SW 1271 (cell line): ENCODE results near the gene FLNB.
"Not testable (repeated sequence)": the region's sequence is repeated elsewhere in the genome, so short reads cannot be mapped to it uniquely, and the experiment has no call there.

Experiments
- DNase-seq, 2 experiments: peaks; one replicate each; lab custom pipeline; 2025; lab: John Stamatoyannopoulos, UW

Gene FLNB

GRCh38 chr3:58180940-58181587 is 172.8 kb downstream of the FLNB start:
- no peak for DNase-seq

DNA sequence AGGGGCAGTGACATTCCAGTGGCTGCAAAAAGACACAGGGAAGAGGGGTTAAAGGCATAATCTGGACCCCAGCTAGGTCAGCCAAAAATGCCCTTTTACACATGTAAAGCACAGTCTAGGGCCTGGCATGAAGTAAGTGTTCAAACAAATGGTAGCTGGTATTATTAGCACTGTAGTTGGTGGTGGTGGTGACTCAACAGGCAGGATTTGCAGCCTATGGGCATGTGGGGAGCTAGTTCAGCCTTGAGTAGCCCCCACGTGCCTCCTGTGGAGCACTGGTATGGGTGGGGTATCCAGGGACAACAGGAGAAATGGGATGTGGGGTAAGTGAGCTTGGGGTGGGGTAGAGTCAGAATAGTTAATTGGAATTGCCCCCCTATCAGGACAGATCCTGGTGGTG is 175.0 kb downstream of the FLNB start:
- DNase-seq, result no peak

DNA sequence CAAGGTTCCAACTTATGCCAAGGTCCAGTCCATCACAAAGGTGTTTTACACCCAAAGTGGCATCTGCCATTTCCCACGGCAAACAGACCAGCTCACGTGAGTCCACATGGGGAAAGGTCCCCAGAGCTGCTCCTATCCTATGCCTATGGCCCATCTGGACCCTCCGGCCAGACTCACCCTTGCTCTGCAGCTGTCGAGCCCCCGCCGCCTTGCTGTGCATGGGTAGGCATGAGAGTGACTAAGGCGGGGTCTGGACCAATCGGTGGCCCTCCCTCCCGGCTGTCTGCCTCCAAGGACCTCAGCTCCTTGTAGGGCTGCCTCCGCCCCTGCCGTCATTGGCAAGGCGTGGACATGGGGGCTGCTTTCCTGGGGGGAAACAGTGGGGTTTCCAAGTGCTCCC is 175.7 kb downstream of the FLNB start:
- no peak for DNase-seq

DNA sequence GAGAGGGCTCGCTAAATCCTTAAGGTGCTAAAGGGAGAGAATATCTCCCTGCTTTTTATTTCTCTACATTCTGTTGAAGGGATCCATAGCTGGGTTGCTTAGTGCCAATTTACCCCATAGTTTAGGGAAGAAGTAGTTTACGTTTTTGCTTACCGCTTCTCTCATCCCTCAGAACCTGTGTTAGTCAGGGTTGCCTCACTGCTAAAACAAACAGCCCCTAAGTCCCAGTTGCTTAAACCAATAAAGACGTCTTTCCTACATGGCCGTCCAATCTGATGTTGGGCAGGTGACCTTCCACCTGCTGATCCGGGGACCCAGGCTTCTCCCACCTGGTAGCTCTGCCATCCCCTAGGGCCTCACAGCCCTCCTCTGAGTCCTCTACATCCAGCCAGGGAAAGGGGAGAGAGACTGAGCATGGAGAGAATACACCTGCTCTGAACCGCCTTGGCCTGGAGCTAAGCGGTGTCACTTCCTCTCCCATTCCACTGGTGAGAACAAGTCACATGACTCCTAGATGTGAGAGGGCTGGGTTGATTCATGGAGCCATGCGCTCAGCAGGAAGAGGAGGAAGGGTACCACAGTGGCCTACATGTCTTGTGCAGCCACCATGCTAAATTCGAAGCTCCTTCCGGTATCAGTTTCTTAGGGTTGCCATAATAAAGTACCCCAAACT is 176.2 kb downstream of the FLNB start:
- no peak for DNase-seq

DNA sequence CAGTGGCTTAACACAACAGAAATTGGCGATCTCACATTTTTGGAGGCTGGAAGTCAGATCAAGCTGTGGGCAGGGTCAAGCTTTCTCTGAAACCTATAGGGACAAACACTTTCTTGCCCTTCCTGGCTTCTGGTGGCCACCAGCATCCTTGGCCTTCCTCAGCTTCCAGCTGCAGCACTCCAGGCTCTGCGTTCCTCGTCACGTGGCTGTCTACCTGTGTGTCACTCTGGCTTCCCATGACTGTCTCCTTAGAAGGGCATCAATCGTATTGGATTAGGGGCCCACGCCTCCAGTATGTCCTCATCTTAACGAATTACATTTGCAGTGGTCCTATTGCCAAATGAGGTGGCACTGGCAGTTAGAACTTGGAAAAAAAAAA is 176.7 kb downstream of the FLNB start:
- DNase-seq, result no peak

DNA sequence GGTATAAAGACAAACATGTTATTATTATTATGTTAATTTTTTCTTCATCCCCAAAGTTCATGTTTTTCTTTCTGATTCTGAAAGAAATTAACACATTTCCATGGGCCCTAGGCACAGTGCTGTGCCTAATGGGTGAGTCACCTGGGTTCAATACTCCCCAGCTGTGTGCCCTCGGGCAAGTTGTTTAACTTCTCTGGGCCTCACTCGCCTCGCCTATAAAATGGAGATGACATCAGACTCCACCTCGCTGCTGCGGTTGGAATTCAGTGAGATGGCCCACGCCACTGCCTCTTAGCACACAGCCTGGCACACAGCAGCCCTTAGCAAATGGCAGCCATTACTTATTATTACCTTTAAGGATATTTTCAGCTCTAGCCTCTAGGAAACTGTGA is 179.9 kb downstream of the FLNB start:
- DNase-seq, result no peak

DNA sequence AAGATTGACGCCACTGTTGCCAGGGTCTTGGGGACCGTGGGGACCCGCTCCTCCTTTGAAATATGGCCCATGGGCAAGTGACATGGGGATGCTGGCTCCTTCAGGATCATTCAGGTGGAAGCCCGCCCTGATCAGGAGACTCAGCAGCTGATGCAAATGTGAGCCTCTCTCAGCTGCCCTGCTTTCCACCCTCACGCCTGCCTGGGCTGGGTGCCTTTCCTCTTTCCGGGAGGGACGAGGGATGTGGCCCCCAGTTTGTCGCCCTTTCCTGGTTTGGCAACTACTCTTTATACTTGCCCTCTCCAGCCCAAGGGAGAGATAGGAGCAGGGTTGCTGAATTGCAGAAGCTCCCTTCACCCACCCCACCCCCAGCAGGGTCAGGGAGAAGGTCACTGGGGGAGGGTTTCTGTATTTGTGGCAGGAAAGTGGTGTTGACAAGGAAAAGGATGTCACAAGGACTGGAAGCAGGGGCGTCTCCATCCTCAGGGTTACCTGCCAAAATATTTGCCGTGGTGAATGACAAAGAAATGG is 180.8 kb downstream of the FLNB start:
- DNase-seq, result no peak

GRCh38 chr3:58189691-58190090 is 181.5 kb downstream of the FLNB start:
- DNase-seq, result no peak

DNA sequence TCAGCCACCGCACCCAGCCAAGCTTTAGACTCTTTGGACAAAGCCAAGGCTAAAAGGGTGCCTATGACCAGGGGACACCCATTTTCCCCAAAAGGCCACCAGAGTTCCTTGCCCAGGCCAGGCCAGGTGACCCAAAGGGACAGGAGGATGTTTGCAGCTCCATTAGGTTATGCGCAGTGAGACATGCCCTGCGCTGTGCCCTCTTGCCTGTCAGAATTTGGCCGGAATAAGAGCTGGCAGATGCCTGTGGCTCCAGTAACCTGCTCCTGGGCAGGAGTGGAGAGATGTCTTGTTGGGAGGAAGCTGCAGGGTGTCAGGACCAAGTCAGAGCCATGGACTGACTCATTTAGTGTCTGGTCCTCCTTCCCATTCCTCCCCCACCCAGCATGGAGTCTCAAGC is 182.1 kb downstream of the FLNB start:
- no peak for DNase-seq

DNA sequence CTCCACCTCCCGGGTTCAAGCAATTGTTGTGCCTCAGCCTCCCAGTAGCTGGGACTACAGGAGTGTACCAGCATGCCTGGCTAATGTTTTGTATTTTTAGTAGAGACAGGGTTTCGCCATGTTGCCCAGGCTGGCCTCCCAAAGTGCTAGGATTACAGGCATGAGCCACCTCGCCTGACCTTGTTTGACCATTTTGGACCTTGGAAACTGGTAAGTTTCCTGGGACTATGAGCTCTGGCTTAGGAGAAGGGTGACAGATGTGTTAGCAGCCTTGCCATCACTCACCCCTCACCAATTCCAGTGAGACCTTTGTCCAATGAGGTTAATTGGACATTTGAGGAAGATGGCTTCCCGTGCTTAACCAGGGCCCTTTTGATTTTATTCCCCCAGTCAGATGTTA is 182.7 kb downstream of the FLNB start:
- no peak for DNase-seq

DNA sequence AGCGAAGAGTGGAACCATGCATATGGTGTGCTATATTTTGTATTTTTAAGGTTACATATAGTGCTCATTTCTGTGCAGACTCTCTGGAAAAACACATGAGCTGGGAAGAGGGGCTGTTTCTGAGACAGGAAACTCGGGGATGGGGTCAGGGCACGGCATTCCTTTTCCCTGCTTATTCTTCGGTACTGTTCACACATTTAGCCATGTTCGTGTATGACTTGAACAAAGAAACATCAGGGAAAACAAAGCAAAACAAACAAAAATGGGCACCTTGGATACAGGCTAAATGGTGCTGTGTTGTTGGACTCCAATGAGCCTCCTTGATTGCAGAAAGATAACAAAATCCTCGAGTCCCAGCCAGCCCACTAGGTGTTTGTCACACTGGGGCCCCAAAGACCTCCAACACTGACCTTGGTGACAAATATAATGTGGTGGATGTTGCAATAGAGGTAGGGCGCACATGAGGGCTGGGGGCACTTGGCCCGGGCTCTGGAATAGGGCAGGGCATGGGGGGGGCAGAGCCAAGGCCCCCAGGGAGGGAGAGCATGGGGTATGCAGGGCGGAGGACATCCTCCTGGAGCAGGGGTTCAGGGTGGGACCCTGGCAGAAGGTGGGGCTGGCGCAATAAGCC is 183.3 kb downstream of the FLNB start:
- DNase-seq, result no peak

- no peak for DNase-seq
Measured at GRCh38 chr3:58192069-58192468, 183.8 kb downstream of the FLNB start.

DNA sequence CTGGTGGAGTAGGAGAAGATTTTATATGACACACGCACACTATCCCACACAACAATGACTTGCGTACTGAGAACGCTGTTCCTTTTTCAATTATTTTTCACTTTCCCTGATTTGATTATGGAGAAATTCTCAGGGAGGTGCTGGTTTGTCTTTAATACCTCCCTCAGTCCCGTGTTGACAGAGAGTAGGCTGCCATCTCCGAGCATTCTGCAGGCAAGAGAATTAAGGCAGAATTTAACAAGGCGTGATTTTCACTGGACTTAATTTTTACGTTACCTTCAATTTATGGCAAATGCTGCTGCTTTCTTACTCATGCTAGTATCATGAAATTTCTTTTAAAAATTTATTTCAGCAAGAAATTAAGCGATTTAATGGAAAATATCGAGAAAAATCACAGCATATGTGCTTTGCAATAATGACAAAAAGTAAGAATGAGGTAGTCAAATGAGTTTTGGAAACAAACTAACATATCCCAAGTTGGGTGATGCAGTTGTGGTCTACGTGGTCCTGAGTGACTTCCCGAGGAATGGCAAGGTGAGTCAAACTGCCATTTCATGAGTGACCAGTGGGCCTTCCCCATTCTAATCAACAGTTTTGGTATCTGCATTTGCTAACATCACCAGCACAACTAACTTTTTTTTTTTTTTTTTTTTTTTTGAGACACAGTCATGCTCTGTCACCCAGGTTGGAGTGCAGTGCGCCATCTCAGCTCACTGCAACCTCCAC is 185.6 kb downstream of the FLNB start:
- DNase-seq, result no peak

DNA sequence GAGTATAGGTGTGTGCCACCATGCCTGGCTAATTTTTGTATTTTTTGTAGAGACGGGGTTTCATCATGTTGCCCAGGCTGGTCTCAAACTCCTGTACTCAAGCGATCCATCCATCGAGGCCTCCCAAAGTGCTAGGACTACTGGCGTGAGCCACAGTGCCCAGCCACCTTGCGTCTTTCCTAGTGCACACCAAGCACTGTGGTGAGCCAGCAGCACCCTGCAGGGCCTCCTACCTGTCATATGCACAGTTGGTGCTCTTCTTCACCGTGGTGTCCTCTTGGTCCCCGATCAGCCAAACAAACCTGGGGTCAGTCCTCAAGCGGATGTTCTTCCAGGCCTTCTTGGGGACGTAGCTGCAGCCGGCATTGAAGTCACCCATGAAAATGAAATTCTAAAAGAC is 189.4 kb downstream of the FLNB start:
- DNase-seq, result no peak

DNA sequence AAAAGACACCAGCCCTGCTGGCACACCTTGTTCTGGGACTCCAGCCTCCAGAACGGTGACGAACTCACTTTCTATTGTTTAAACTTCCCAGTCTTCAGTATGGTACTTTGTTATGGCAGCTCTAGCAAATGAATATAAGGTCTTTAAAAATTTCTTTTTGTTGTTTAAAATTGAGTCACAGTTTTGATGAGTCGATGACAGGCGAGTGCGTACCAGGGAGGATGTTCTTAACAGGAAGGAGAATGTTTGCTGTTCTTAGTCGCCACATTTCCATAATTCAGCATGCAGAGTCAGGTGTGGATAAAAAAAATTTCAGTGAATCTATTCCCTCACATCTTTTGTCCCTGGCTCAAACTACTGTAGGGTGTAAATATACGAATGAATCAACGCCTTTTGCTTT is 190.1 kb downstream of the FLNB start:
- no peak for DNase-seq

DNA sequence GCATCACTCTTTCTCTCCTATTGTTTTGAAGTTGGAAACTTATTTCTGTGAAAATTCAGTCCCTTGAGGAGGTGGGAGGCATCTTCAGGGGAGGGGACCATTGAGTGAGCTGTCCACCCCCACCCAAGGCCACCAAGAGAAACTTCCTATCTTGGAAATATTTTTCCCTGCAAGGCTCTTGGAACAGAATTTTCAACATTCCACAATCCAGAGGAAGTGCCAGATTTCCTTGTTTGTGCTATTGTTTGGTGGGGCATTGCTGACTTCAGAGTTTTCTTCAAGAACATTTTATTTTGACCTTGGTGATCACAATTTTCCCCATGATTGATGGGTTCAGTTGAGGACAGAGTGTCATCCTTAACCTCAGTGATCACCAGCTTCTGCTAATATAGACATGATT is 190.6 kb downstream of the FLNB start:
- no peak for DNase-seq

- DNase-seq, result no peak
Measured at GRCh38 chr3:58200121-58200709, 192.0 kb downstream of the FLNB start.

GRCh38 chr3:58200846-58201355 is 192.7 kb downstream of the FLNB start:
- no peak for DNase-seq

GRCh38 chr3:58201451-58201850 is 193.2 kb downstream of the FLNB start:
- not testable (repeated sequence) for DNase-seq

DNA sequence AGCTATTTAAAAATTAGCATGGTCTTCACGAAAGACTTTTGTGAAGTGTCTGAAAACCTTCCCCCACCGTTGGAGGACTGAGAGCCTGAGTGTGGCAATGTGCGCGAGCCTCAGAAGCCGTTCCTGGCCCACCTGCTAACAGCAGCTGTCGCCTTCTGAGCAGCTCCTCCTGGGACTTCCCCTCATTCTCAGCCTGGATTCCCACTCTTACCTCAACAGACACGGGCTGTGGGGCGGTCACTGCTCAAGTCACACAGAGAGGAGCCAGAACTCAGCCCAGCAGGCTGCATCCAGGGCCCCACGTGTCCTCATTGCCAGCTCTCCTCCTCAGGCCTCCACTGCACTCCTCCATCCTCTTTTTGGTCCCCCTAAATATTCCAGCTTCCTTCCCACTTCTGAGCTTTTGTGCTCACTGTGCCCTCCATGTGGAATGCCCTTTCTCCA is 194.7 kb downstream of the FLNB start:
- DNase-seq, result no peak

- no peak for DNase-seq
Measured at GRCh38 chr3:58203541-58203940, 195.3 kb downstream of the FLNB start.

DNA sequence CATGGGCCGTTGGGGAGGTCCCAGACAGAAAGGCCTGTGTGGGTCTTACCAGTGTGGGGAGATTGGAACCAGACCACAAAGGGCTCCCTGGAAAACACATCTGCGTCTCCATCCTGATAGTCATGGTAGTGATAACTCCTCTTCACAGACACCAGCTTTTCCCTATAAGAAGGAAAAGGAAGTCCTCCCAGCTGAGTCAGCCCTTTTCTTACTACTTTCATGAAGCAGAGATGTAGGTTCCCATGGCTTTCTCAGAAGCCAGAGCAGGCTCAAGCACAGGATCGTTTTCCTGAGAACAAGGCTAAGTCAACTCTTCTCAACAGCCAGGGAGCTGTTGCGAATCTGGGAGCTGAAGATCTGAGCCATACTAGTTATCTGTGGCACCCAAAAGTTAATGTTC is 196.5 kb downstream of the FLNB start:
- DNase-seq, result no peak
